ENCODE data around the gene MAGEA6.
"Not testable (repeated sequence)": the region's sequence is repeated elsewhere in the genome, so short reads cannot be mapped to it uniquely, and the experiment has no call there.

MAGEA6 gene

DNA sequence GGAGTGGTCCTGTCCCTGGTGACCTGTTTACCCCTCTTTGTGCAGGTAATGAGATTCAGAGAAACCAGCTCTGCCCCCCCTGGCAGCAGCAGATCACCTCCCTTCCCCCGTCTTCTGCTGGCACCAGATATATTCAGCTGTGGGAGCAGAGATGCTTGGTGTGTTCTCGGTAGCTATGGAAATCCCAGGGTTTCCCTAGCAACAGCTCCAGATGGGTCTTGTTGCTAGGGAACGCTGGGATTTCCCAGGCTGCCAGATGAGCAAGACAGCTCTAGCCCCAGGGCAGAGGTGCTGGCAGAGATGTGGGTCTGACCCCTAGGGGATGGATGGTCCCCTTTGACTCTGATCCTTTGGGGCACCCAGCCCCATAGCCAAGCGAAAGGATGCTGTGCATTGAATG lies 40.9 kb upstream of the MAGEA6 start:
- H3K36me3 ChIP-seq (ENCODE audit: control insufficient read depth, insufficient read depth, low read length), result no peaks in the 10 kb centered on the region
- H3K27me3 ChIP-seq (replicated peaks; ENCODE audit: control insufficient read depth, insufficient read depth, low read length), result no peaks in the 10 kb centered on the region; the same call in 1 of the 2 replicates
- TF ChIP-seq, protein P1, sequence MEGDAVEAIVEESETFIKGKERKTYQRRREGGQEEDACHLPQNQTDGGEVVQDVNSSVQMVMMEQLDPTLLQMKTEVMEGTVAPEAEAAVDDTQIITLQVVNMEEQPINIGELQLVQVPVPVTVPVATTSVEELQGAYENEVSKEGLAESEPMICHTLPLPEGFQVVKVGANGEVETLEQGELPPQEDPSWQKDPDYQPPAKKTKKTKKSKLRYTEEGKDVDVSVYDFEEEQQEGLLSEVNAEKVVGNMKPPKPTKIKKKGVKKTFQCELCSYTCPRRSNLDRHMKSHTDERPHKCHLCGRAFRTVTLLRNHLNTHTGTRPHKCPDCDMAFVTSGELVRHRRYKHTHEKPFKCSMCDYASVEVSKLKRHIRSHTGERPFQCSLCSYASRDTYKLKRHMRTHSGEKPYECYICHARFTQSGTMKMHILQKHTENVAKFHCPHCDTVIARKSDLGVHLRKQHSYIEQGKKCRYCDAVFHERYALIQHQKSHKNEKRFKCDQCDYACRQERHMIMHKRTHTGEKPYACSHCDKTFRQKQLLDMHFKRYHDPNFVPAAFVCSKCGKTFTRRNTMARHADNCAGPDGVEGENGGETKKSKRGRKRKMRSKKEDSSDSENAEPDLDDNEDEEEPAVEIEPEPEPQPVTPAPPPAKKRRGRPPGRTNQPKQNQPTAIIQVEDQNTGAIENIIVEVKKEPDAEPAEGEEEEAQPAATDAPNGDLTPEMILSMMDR (IDR thresholded peaks at IDR 0.05; ENCODE audit: insufficient read depth, low read length, poor library complexity, severe bottlenecking), result no peak
- no peak overlapping the region for H3K4me3 ChIP-seq (replicated peaks; ENCODE audit: low read depth, low read length)
- no peak for DNase-seq (ENCODE audit: extremely low read depth, insufficient read length)

DNA sequence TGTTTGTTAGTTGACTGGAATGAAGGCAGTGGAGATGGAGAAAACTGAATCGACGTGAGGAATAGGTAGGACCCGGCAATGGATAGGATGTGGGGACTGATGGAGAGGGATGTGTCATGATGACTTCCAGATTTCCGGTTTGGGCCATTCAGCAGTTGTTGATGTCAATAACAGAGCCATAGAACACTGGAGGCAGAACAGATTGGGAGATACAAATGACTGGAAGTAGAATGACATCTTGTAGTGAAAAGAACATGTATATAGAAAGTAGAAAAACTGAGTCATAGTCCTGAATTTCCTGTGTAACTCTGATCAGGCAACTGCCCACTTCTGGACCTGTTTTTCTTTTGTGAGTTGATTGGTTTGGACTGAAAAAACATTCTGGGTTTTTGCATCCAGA lies 36.5 kb upstream of the MAGEA6 start:
- TF ChIP-seq, protein P1 (IDR thresholded peaks at IDR 0.05; ENCODE audit: insufficient read depth, low read length, poor library complexity, severe bottlenecking), result no peak

DNA sequence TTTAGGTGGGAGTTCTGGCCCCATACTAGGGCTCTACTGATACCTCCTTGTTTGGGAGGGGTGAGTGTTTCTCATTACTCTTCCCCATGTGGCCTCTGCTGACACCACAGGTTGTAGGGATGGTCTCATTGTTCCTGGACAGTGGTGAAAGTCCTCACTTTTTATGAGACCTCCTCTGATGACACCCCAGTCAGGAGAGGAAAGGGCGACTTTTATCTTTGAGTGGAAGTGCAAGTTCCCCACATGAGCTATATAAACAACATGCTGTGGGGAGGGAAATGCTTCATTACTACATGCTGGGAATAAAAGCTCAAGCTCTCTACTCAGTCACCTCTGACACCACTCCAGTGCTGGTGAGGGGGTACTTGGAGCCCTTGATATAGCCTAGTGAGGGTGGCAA lies 29.5 kb upstream of the MAGEA6 start:
- Histone ChIP-seq H3K36me3 (ENCODE audit: control insufficient read depth, insufficient read depth, low read length) (no peaks in the 10 kb centered on the region), H3K4me3 (replicated peaks; ENCODE audit: low read depth, low read length) (no peak overlapping the region), H3K27me3 (replicated peaks; ENCODE audit: control insufficient read depth, insufficient read depth, low read length) (no peaks in the 10 kb centered on the region; the same call in 1 of the 2 replicates)
- no peak for DNase-seq (ENCODE audit: extremely low read depth, insufficient read length)
- TF ChIP-seq, protein P1 (IDR thresholded peaks at IDR 0.05; ENCODE audit: insufficient read depth, low read length, poor library complexity, severe bottlenecking), result no peak

More for the DNA sequence above, 36.5 kb upstream of the MAGEA6 start:
- H3K4me3 ChIP-seq (replicated peaks; ENCODE audit: low read depth, low read length), result no peak overlapping the region
- no peaks in the 10 kb centered on the region; the same call in 1 of the 2 replicates for H3K27me3 ChIP-seq (replicated peaks; ENCODE audit: control insufficient read depth, insufficient read depth, low read length)
- no peak for DNase-seq (ENCODE audit: extremely low read depth, insufficient read length)
- no peaks in the 10 kb centered on the region for H3K36me3 ChIP-seq (ENCODE audit: control insufficient read depth, insufficient read depth, low read length)

DNA sequence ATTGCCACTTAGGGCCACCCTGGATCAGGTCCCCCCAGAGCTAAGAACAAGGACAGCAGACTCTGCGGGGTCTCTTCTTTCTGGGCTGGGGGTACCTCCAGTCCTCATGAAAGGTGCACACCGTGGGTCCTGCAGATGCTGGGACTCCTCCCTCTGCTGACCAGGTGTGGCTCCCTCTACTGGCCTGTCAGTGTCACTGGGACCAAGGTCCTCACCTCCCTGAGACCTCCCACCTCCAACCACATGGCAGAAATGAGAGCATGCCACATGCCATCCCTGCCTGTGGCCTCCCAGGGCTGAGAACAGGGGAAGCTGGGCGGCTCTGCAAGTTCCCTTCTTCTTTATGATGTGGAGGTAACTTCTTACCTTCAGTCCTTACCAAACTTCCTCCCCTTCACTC lies 17.6 kb upstream of the MAGEA6 start:
- H3K36me3 ChIP-seq (ENCODE audit: control insufficient read depth, insufficient read depth, low read length); DNase-seq (ENCODE audit: extremely low read depth, insufficient read length); H3K27me3 ChIP-seq (replicated peaks; ENCODE audit: control insufficient read depth, insufficient read depth, low read length); H3K4me3 ChIP-seq (replicated peaks; ENCODE audit: low read depth, low read length): not testable (repeated sequence)

DNA sequence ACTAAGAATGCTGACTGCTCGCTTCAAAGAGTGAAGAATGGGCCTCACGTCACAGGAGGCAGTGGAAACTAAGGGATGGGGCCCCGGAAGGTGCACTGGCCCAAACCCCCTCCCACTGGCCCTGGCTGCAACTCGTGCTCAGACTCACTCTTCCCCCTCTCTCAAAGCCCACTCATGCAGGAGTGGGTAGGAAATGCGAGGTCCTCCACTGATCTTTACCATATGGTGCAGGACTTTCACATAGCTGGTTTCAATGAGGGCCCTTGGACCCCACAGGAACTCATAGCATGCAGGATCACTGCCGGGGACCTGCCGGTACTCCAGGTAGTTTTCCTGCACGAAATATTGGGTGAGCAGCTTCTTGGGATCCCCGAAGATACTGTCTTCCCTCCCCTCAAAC lies 2.9 kb downstream of the MAGEA6 start:
- not testable (repeated sequence) for H3K4me3 ChIP-seq (replicated peaks; ENCODE audit: low read depth, low read length); DNase-seq (ENCODE audit: extremely low read depth, insufficient read length); H3K36me3 ChIP-seq (ENCODE audit: control insufficient read depth, insufficient read depth, low read length); H3K27me3 ChIP-seq (replicated peaks; ENCODE audit: control insufficient read depth, insufficient read depth, low read length)

DNA sequence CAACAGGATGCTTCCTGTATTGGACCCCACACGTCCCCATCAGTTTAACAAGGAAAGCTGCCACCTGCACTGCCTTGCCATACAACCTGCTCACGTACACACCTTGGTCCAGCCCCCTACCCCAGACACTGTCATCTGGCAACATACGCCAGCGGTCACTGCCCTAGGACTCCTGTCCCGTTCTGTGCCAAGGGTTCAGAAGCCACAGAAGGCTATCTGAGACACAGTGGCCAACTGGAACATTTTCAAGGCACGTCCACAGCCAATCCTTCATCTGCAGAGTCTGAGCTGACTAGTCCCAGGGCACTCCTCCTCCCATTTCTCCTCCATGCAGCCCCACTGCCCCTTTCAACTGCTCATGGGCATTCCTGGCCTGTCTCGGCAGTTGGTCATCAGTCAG lies 7.9 kb downstream of the MAGEA6 start:
- H3K36me3 ChIP-seq (ENCODE audit: control insufficient read depth, insufficient read depth, low read length); H3K4me3 ChIP-seq (replicated peaks; ENCODE audit: low read depth, low read length); H3K27me3 ChIP-seq (replicated peaks; ENCODE audit: control insufficient read depth, insufficient read depth, low read length); DNase-seq (ENCODE audit: extremely low read depth, insufficient read length): not testable (repeated sequence)

DNA sequence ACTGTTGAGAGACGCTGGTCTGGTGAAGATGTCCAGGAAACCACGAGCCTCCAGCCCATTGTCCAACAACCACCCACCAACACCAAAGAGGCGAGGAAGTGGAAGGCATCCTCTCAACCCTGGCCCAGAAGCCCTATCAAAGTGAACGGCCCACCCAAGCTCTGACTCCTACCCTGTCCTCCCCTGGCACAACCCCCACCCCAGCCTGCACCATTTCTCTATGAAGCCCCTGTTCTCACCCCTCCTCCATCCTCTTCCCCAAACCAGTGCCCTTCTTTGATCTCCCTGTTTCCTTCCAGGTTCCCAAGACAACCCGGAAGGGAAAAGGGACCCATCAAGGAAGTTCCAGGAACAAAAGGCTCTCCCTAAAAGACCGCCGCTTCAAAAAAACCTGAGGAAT lies 9.9 kb downstream of the MAGEA6 start:
- H3K27me3 ChIP-seq (replicated peaks; ENCODE audit: control insufficient read depth, insufficient read depth, low read length); DNase-seq (ENCODE audit: extremely low read depth, insufficient read length): not testable (repeated sequence)

DNA sequence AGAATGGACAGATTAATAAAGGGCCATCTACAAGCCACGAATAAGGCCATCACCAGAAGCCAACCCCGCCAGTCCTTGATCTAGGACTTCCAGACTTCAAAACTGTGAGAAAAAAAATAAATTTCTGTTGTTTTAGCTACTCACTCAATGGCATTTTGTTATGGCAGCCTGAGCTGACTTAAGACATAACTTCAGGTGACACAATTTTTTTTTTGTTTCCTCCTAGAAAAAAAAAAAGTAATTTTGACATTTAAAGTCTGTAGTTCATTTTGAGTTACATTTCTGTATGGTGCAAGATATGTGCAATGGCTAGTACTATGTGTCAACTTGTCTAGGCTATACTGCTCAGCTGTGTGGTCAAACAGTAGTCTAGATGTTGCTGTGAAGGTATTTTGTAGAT lies 10.6 kb downstream of the MAGEA6 start, which contains the start of gene CSAG3:
TSS of gene CSAG3 (plus strand) at position 301 of the 400 bp plus-strand sequence.
- H3K4me3 ChIP-seq (replicated peaks; ENCODE audit: low read depth, low read length); H3K27me3 ChIP-seq (replicated peaks; ENCODE audit: control insufficient read depth, insufficient read depth, low read length); DNase-seq (ENCODE audit: extremely low read depth, insufficient read length); H3K36me3 ChIP-seq (ENCODE audit: control insufficient read depth, insufficient read depth, low read length): not testable (repeated sequence)

More for the DNA sequence above, 9.9 kb downstream of the MAGEA6 start:
- not testable (repeated sequence) for H3K4me3 ChIP-seq (replicated peaks; ENCODE audit: low read depth, low read length); H3K36me3 ChIP-seq (ENCODE audit: control insufficient read depth, insufficient read depth, low read length)

DNA sequence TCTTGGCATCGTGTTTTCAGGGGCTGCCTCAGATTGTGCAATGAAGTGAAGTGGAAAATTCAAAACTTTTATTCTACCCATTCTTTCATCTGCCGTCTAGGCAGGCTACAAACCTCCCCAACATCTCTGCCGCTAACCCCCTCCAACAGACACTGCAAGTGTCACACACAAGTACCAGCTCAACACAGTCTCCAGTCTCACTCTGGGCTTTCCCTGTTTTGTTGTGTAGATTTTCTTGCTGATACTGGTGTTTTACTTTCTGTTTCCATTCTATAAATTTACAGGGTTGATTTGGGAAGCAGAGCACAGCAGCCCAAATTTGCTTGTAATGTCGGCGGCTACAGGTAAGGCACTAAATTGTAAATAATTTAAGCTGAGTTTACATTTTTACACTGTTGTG lies 14.6 kb downstream of the MAGEA6 start:
- H3K36me3 ChIP-seq (ENCODE audit: control insufficient read depth, insufficient read depth, low read length); DNase-seq (ENCODE audit: extremely low read depth, insufficient read length); H3K27me3 ChIP-seq (replicated peaks; ENCODE audit: control insufficient read depth, insufficient read depth, low read length); H3K4me3 ChIP-seq (replicated peaks; ENCODE audit: low read depth, low read length): not testable (repeated sequence)

DNA sequence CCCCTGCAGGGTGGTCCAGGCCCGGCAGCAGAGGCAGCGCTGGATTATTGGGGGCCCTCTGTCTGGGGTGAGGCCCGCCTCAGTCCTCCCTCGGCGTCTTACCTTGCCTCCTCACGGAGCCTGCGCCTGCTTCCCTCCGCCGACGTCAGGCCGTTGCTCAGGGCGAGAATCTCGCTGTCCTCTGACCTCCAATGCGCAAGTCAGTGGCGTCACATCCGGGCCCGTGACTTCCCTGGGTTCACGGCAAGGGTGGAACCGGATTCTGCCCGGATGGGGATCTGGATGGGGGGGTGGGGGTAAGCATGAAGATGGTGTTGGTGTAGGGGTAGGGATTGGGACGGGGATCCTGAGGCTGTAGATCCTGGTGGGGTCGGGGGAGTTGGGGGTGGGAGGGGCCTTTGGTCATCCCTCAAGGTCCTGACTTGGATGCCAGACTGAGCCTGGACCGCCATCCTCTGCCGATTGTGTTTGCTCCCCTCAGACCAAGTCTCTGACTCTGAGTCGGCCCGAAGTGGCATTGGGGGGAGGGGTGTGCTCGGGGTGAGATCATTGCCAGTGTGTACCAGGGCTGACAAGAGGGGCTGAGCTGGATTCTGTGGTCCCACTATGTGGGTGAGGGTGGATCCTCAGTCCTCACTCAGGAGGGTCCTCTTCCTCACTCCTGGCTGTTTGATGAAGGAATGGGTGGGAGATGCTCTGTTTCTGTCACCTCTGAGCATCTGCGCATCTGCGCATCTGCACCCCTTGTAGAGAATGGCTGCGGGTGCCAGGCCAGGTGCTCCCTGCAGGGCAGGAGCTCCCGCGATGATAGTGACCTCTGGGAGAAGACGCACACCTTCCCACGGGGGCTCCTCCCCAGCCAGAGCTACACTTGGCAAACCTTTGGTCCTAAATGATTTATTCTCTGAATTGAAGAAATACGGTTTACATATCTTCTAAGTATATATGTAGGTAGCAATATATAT lies 15.5 kb downstream of the MAGEA6 start, which contains the start of gene MAGEA2:
TSS of gene MAGEA2 (minus strand) at position 157 of the 965 bp plus-strand sequence. CDS start 2,479 bp downstream, outside the sequence.
- DNase-seq (ENCODE audit: extremely low read depth, insufficient read length); H3K36me3 ChIP-seq (ENCODE audit: control insufficient read depth, insufficient read depth, low read length); H3K27me3 ChIP-seq (replicated peaks; ENCODE audit: control insufficient read depth, insufficient read depth, low read length); H3K4me3 ChIP-seq (replicated peaks; ENCODE audit: low read depth, low read length): not testable (repeated sequence)
